KMS-11 (cell line): ENCODE data around the gene RBM20.

Source experiments
- H2AFZ ChIP-seq: fragments of 200-600 bp; sonication (generic); 2 replicates; pipeline ENCODE4 v1.6.1; 2016; ENCODE audit warnings: antibody characterized with exemption, mixed run types, low read depth
- H3K27ac ChIP-seq: fragments of 200-600 bp; sonication (generic); 2 replicates; pipeline ENCODE4 v1.6.1; 2016; ENCODE audit warnings: mild to moderate bottlenecking, mixed run types
- H3K27me3 ChIP-seq: fragments of 200-600 bp; sonication (generic); 2 replicates; pipeline ENCODE4 v1.6.1; 2017; ENCODE audit warnings: mild to moderate bottlenecking, low read depth, mixed run types, moderate library complexity; ENCODE audit not compliant: insufficient read depth
- H3K36me3 ChIP-seq: fragments of 200-600 bp; sonication (generic); 2 replicates; pipeline ENCODE4 v1.6.1; 2017; ENCODE audit warnings: mild to moderate bottlenecking, mixed run types; ENCODE audit not compliant: insufficient read depth
- H3K4me1 ChIP-seq: fragments of 200-600 bp; sonication (generic); 2 replicates; pipeline ENCODE4 v1.6.1; 2016; ENCODE audit warnings: mild to moderate bottlenecking, low read depth, mixed run types; ENCODE audit not compliant: poor library complexity, severe bottlenecking
- H3K4me2 ChIP-seq: fragments of 200-600 bp; sonication (generic); 2 replicates; pipeline ENCODE4 v1.7.0; 2016; ENCODE audit warnings: mild to moderate bottlenecking, mixed run types
- H3K4me3 ChIP-seq: fragments of 200-600 bp; sonication (generic); IDR thresholded peaks from 2 replicates; pipeline ENCODE4 v1.6.1; 2017; ENCODE audit warnings: low read depth, low read length, mixed read lengths; ENCODE audit not compliant: insufficient read depth
- H3K79me2 ChIP-seq: fragments of 200-600 bp; sonication (generic); 2 replicates; pipeline ENCODE4 v1.6.1; 2016; ENCODE audit warnings: low read depth, mixed run types; ENCODE audit not compliant: insufficient read depth
- H3K9ac ChIP-seq: fragments of 200-600 bp; sonication (generic); 2 replicates; pipeline ENCODE4 v1.6.1; 2016; ENCODE audit warnings: mild to moderate bottlenecking, mixed run types
- H4K20me1 ChIP-seq: fragments of 200-600 bp; sonication (generic); 2 replicates; pipeline ENCODE4 v1.6.1; 2016; ENCODE audit warnings: mild to moderate bottlenecking, mixed run types; ENCODE audit not compliant: insufficient read depth
- TF ChIP-seq, protein P1 (sequence below): fragments of 200-600 bp; sonication (generic); conservative IDR thresholded peaks from 2 replicates; pipeline ENCODE4 v1.6.1; 2017; ENCODE audit warnings: low read depth, mild to moderate bottlenecking, antibody characterized with exemption, low read length, moderate library complexity, mixed read lengths

Gene RBM20

DNA sequence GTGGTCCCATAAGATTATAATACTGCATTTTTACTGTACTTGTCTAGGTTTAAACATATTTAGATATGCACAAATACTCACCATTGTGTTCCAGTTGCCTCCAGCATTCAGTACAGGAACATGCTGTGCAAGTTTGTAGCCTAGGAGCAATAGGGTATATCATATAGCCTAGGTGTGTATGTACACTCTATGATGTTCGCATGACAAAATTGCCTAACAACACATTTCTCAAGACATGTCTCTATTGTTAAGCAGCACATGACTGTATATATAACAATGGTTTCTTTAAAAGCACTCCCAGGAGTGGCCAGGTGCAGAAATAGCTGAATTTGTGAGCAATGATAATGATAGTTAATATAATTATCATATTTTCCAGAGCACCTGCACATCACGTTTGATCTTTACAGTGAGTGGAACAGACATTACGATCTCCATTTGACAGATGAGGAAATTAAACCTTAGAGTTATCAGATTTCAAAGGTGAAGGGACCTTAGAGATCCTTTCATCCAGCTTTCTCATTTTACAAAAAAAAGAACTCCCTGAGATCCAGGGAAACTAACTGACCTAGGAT lies 128.4 kb downstream of the RBM20 start:
- TF ChIP-seq, protein P1, sequence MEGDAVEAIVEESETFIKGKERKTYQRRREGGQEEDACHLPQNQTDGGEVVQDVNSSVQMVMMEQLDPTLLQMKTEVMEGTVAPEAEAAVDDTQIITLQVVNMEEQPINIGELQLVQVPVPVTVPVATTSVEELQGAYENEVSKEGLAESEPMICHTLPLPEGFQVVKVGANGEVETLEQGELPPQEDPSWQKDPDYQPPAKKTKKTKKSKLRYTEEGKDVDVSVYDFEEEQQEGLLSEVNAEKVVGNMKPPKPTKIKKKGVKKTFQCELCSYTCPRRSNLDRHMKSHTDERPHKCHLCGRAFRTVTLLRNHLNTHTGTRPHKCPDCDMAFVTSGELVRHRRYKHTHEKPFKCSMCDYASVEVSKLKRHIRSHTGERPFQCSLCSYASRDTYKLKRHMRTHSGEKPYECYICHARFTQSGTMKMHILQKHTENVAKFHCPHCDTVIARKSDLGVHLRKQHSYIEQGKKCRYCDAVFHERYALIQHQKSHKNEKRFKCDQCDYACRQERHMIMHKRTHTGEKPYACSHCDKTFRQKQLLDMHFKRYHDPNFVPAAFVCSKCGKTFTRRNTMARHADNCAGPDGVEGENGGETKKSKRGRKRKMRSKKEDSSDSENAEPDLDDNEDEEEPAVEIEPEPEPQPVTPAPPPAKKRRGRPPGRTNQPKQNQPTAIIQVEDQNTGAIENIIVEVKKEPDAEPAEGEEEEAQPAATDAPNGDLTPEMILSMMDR: no peak
- Histone ChIP-seq H4K20me1 (no peaks in the 10 kb centered on the region), H3K27ac (peak overlapping the region; percentile 94; the same call in 1 of the 2 replicates), H2AFZ (no peak overlapping the region), H3K4me2 (0 out of 2 replicates have a peak overlapping the region, but pooled peaks have one; percentile 70), H3K27me3 (no peaks in the 10 kb centered on the region), H3K4me3 (no peak overlapping the region), H3K79me2 (no peaks in the 10 kb centered on the region), H3K4me1 (peaks cover 42% of the 10 kb centered on the region), H3K36me3 (no peaks in the 10 kb centered on the region), H3K9ac (no peak overlapping the region; the same call in 1 of the 2 replicates)

DNA sequence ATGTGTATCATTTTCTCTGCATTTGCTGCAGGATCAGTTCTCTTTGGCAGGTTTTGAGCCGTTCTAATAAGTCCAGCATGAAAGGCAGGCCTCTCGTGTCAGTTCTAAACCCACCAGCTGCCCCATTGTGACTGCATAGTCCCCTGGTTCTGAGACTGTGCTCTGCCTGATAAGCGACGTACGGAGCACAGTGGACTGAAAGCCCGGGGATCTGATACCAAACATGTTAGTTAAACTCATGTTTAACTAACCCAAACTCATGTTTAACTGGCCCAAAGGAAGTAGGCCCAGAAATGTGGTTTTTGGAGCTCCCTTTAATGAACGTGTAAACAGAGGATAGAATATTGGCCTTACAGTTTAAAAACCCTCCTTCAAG lies 129.5 kb downstream of the RBM20 start:
- no peaks in the 10 kb centered on the region for H3K79me2 ChIP-seq
- TF ChIP-seq, protein P1: no peak
- H3K27me3 ChIP-seq: no peaks in the 10 kb centered on the region
- peak overlapping the region; percentile 54 for H3K9ac ChIP-seq
- H3K4me1 ChIP-seq: peaks cover 37% of the 10 kb centered on the region
- H3K4me3 ChIP-seq: no peak overlapping the region
- peak overlapping the region; percentile 70 for H3K4me2 ChIP-seq
- no peaks in the 10 kb centered on the region for H4K20me1 ChIP-seq
- no peaks in the 10 kb centered on the region for H3K36me3 ChIP-seq
- peak overlapping the region; percentile 94 for H3K27ac ChIP-seq
- H2AFZ ChIP-seq: peak overlapping the region; percentile 32; the same call in 1 of the 2 replicates

DNA sequence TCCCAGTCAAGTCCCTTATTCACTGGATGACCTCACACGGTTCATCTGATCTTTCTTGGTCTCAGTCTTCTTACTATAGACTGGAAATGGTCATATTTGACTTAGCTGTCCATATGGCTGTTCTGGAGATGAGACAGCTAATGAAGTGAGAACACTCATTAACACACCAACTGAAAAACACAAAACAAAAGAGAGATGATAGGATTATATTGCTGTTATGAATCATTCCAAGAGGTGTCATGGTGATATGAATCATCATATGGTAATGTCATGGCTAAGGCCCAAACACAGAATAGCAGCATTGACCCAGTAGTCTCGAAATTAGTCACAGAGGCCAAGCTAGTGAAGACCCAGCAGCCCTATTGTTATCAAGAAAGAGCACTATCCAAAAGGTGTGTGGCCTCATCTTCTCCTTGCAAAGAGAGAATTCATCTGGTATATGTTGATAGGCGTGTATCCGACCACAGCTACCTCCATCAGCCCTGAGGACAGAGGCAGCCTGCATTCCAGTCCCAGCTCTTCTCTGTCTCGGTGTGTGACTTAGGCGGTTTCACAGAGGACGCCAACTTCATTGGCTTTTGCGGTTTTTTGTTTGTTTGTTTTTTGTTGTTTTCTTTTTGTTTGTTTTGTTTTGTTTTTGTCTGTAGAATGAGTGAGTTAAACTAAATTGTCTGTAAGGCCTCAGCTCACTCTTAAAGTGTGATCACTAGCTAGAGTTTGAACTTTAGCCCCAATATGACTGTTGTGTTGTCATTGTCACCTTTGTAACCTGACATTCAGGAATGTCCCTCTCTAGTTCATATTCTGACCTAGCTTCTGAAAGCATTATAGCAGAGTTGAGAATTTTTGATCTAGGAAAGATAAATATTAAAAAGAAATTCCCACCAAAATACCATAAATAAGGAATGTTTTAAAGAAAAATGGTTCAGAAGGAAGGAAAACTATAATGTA lies 130.2 kb downstream of the RBM20 start:
- no peak overlapping the region for H3K4me3 ChIP-seq
- H3K36me3 ChIP-seq: no peaks in the 10 kb centered on the region
- H3K27me3 ChIP-seq: no peaks in the 10 kb centered on the region
- H3K27ac ChIP-seq: peak overlapping the region; percentile 94
- H3K4me2 ChIP-seq: peak overlapping the region; percentile 70
- no peaks in the 10 kb centered on the region for H4K20me1 ChIP-seq
- H3K4me1 ChIP-seq: peaks cover 35% of the 10 kb centered on the region
- H3K79me2 ChIP-seq: no peaks in the 10 kb centered on the region
- peak overlapping the region; percentile 32; the same call in 1 of the 2 replicates for H2AFZ ChIP-seq
- TF ChIP-seq, protein P1: no peak
- H3K9ac ChIP-seq: peak overlapping the region; percentile 54

DNA sequence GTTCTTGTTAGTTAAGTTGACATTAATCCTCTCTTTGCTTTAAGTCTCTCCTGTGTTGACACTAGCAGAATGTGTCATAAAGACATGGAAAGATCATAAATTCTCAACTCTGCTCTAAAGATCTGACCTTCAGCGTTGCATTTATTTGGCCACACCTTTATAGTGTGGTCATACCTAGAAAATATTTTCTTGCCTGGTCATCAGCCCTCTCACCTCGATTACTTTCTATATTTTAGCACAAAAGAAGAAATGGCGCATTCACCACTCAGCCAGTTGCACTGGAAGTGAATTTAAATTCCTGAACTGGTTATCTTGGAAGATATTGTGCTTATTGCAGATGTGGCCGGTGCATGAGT lies 130.9 kb downstream of the RBM20 start:
- H3K4me2 ChIP-seq: peak overlapping the region; percentile 70
- H3K9ac ChIP-seq: 0 out of 2 replicates have a peak overlapping the region, but pooled peaks have one; percentile 7
- no peak overlapping the region for H2AFZ ChIP-seq
- H3K27ac ChIP-seq: peak overlapping the region; percentile 94
- H3K79me2 ChIP-seq: no peaks in the 10 kb centered on the region
- TF ChIP-seq, protein P1: no peak
- H3K36me3 ChIP-seq: no peaks in the 10 kb centered on the region
- no peaks in the 10 kb centered on the region for H3K27me3 ChIP-seq
- H3K4me1 ChIP-seq: peaks cover 35% of the 10 kb centered on the region
- H3K4me3 ChIP-seq: no peak overlapping the region
- H4K20me1 ChIP-seq: no peaks in the 10 kb centered on the region
